ENCODE measurements around the gene CABCOCO1. TPM values are rescaled to one million over a fixed set of nuclear protein-coding genes. Genes with fewer than 3 reads are reported as not detected.

The CABCOCO1 gene
- total RNA-seq, 1 donor from 2014 or later, result not detected

DNA sequence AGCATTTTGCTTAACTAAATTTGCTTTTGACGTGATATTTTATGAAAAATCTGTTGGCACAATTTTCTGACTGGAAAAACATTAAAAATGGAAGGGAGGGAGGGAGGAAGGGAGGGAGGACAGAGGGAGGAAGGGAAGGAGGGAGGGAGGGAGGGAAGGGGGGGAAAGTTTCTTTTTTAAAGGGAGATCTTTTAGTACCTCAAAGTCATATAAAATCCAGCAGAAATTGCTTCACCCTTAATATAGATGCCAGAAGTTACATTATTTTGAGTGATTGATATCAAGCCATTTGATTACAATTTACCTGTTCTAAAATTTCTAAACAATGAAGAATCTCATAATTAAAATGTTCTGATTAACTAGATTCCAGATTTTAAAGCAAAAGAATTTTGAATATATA is 68.9 kb downstream of the CABCOCO1 start:
- H3K27ac Mint-ChIP-seq, result no peak overlapping the region
- H3K4me1 Mint-ChIP-seq, result no peaks in the 10 kb centered on the region
- peaks cover 2% of the 10 kb centered on the region for H3K27me3 Mint-ChIP-seq (ENCODE audit: insufficient read depth, low read depth)
- DNase-seq (ENCODE audit: low spot score), result no peak
- TF ChIP-seq EZH2 (IDR thresholded peaks at IDR 0.05) (no peak), CTCF (IDR thresholded peaks at IDR 0.05) (no peak), EZH2phosphoT487 (IDR thresholded peaks at IDR 0.05) (no peak)
- H3K9ac ChIP-seq, result no peak overlapping the region
- no peaks in the 10 kb centered on the region for H3K79me2 ChIP-seq (ENCODE audit: low read depth)
- H3K4me2 ChIP-seq, result no peak overlapping the region
- no peaks in the 10 kb centered on the region for H3F3A ChIP-seq (ENCODE audit: low read depth)
- H3K9me3 Mint-ChIP-seq, result no peaks in the 10 kb centered on the region
- H3K27ac ChIP-seq, result no peak overlapping the region
- no peaks in the 10 kb centered on the region for H3K9me3 ChIP-seq (ENCODE audit: low read depth)
- no peak overlapping the region for H3K4me3 ChIP-seq
- no peaks in the 10 kb centered on the region for H3K27me3 ChIP-seq
- no peaks in the 10 kb centered on the region for H3K4me1 ChIP-seq
- no peaks in the 10 kb centered on the region for H3K36me3 Mint-ChIP-seq
- H2AFZ ChIP-seq (replicated peaks), result no peak overlapping the region
- H3K36me3 ChIP-seq, result no peaks in the 10 kb centered on the region
- no peak overlapping the region for H3K4me3 Mint-ChIP-seq
- H4K20me1 ChIP-seq (ENCODE audit: low read depth), result no peaks in the 10 kb centered on the region

- Mint-ChIP-seq H3K27ac (no peak overlapping the region), H3K4me1 (no peaks in the 10 kb centered on the region), H3K27me3 (ENCODE audit: insufficient read depth, low read depth) (peaks cover 2% of the 10 kb centered on the region), H3K9me3 (no peaks in the 10 kb centered on the region), H3K4me3 (no peak overlapping the region), H3K36me3 (no peaks in the 10 kb centered on the region)
- Histone ChIP-seq H3F3A (ENCODE audit: low read depth) (no peaks in the 10 kb centered on the region), H3K36me3 (no peaks in the 10 kb centered on the region), H3K9me3 (ENCODE audit: low read depth) (no peaks in the 10 kb centered on the region), H3K4me3 (no peak overlapping the region), H2AFZ (replicated peaks) (no peak overlapping the region), H3K79me2 (ENCODE audit: low read depth) (no peaks in the 10 kb centered on the region), H3K9ac (no peak overlapping the region), H3K4me1 (no peaks in the 10 kb centered on the region), H3K27ac (no peak overlapping the region), H3K4me2 (no peak overlapping the region), H3K27me3 (no peaks in the 10 kb centered on the region), H4K20me1 (ENCODE audit: low read depth) (no peaks in the 10 kb centered on the region)
- no peak for DNase-seq (ENCODE audit: low spot score)
- no peak for TF ChIP-seq EZH2 (IDR thresholded peaks at IDR 0.05)
- no peak for TF ChIP-seq CTCF (IDR thresholded peaks at IDR 0.05)
- no peak for TF ChIP-seq EZH2phosphoT487 (IDR thresholded peaks at IDR 0.05)
These were observed 70.0 kb downstream of the CABCOCO1 start for GRCh38 chr10:61732629-61733278.

DNA sequence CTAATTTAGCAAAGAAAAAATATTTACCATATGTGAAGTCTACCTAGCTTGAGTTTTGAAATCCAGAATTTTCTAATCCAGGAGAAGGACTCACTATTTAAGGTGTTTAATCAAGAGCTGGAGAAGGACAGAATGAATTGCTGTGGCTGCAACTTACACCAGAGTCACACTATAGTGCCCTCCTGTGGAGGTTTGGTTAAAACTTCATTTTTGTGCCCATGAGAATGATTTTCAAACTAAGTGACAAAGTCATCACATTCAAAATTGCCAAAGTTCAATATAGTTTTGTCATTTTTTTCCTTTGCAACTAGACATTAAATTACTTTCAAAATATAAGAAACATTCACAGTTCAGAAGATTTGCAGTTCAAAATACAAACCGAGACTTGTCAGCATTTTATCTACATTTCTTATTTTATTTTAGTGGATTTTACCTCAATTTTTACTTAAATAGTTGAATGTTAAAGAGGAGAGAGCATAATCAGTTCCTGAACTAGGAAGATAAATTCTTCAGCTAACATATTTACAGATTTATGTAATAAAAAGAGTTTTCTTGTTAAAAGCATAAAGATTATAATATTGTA is 70.7 kb downstream of the CABCOCO1 start:
- Mint-ChIP-seq H3K36me3 (no peaks in the 10 kb centered on the region), H3K4me3 (no peak overlapping the region), H3K27ac (no peak overlapping the region), H3K4me1 (no peaks in the 10 kb centered on the region), H3K9me3 (no peaks in the 10 kb centered on the region), H3K27me3 (ENCODE audit: insufficient read depth, low read depth) (no peaks in the 10 kb centered on the region)
- H3K36me3 ChIP-seq, result no peaks in the 10 kb centered on the region
- DNase-seq (ENCODE audit: low spot score), result peak; percentile 61
- H3K4me1 ChIP-seq, result no peaks in the 10 kb centered on the region
- H3K4me3 ChIP-seq, result no peak overlapping the region
- H3K27ac ChIP-seq, result no peak overlapping the region
- H3K4me2 ChIP-seq, result no peak overlapping the region
- no peaks in the 10 kb centered on the region for H4K20me1 ChIP-seq (ENCODE audit: low read depth)
- no peaks in the 10 kb centered on the region for H3K9me3 ChIP-seq (ENCODE audit: low read depth)
- no peak overlapping the region for H2AFZ ChIP-seq (replicated peaks)
- H3F3A ChIP-seq (ENCODE audit: low read depth), result no peaks in the 10 kb centered on the region
- H3K27me3 ChIP-seq, result no peaks in the 10 kb centered on the region
- no peak overlapping the region for H3K9ac ChIP-seq
- TF ChIP-seq CTCF (IDR thresholded peaks at IDR 0.05) (peak; percentile 74), EZH2phosphoT487 (IDR thresholded peaks at IDR 0.05) (no peak)
- H3K79me2 ChIP-seq (ENCODE audit: low read depth), result no peaks in the 10 kb centered on the region

Measured in neural progenitor cell (in vitro differentiated cells).